HAP-1 (cell line): ENCODE results near the gene CLCN3.

Source experiments
- DNase-seq, 2 experiments: peaks; one replicate each; pipeline ENCODE4 v3.0.0-alpha.2; 2016 to 2020; ENCODE audit warnings: low spot score in 2 of 2
- H3K27me3 ChIP-seq: fragments of 250-450 bp; sonication (Bioruptor Pico); 2 replicates; pipeline ENCODE4 v1.5.1; 2020; ENCODE audit warnings: low read depth, mild to moderate bottlenecking, moderate library complexity
- H3K36me3 ChIP-seq: fragments of 250-450 bp; sonication (Bioruptor Pico); replicated peaks from 2 replicates; pipeline ENCODE4 v1.5.1; 2020; ENCODE audit warnings: mild to moderate bottlenecking
- H3K4me1 ChIP-seq: fragments of 250-450 bp; sonication (Bioruptor Pico); 2 replicates; pipeline ENCODE4 v1.5.1; 2020; ENCODE audit warnings: mild to moderate bottlenecking
- H3K4me3 ChIP-seq: fragments of 250-450 bp; sonication (Bioruptor Pico); 2 replicates; pipeline ENCODE4 v1.5.1; 2020; ENCODE audit warnings: mild to moderate bottlenecking, moderate library complexity
- H3K9me3 ChIP-seq: fragments of 250-450 bp; sonication (Bioruptor Pico); 2 replicates; pipeline ENCODE4 v1.5.1; 2020; ENCODE audit warnings: mild to moderate bottlenecking, moderate library complexity
- in situ Hi-C: fragments of 300-500 bp; cut with MboI; formaldehyde crosslinking; loops from 3 replicates; pipeline ENCODE4 v1.14.3; 2020; ENCODE audit warnings: low sequenced_read_pairs, inconsistent platforms, mixed read lengths

The CLCN3 gene

DNA sequence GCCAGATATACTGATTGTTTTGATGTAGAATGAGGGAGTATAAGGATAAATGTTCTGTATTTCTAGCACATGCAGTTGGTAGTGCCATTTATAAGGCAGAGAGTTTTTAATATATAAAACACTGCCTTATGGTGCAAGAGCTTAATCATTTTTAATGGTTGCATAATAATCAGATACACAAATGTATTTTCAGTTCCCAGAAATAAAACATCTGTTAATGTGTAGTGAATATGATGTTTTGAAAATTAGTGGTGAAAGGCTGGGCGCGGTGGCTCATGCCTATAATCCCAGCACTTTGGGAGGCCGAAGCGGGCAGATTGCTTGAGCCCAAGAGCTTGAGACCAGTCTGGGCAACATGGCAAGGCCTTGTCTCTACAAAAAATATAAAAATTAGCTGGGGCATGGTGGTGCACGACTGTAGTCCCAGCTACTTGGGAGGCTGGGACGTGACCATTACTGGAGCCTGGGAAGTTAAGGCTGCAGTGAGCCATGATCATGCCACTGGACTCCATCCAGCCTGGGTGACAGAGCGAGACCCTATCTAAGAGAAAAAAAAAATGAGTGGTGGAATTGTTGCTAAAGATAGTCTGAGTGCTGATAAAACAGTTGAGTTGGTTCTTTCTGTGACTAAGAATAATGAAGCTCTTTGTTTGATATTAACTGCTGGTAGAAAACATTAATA lies 29.3 kb downstream of the CLCN3 start:
- Histone ChIP-seq H3K9me3 (no peaks in the 10 kb centered on the region), H3K4me1 (no peaks in the 10 kb centered on the region), H3K36me3 (no peaks in the 10 kb centered on the region), H3K4me3 (no peak overlapping the region), H3K27me3 (no peaks in the 10 kb centered on the region)
- in situ Hi-C loops, result no loop called here
- no peak for DNase-seq

DNA sequence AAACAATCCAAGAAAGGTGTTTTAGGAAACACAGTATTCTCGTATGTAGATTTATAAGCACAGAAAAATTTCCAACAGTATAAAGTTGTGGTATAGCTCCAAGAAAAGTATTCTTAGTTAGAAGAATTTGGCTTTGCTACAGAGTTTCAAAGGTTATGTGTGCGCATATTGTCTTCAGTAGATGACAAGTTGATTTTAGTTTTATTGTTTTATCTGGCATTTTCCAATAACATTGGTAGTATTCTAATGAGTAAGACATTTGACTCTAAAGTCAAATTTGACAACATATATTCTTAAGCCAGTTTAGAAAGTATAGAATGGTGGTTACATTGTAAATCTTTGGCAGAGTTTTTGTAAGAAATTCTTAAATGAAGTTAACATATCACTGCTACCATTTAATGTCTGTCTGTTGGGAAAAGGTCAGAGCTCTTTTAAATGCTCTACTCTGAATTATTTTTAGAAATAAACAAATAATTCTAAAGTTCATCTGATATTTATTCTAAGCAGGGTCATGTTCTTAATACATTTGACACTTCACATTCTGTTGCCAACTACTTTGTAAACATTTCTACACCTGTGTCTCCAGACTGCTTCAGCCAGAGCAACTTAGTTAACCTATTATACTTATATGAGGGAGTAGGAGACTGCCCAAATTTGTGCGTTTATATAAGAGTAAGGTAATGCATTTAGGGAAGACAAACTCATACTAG lies 30.0 kb downstream of the CLCN3 start:
- Histone ChIP-seq H3K27me3 (no peaks in the 10 kb centered on the region), H3K4me3 (no peak overlapping the region)
- in situ Hi-C loops, result no loop called here

DNA sequence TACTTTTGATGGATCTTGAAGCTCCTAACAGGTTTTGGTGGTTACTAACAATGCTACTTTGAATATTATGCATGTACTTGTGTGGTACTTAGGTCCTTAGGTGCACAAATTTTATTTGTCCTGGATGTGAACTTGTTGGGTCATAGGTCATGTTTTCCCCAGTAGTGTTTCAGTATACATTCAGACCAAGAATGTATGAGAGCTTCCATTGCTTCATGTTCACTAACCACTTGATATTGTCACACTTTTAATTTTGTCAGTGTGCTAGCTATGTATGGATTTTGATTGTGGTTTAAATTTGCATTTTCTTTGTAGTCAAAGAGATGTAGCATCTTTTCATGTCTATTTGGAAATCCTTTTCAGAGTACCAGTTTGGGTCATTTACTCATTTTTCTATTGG lies 32.2 kb downstream of the CLCN3 start:
- no peaks in the 10 kb centered on the region for H3K27me3 ChIP-seq
- H3K9me3 ChIP-seq, result no peaks in the 10 kb centered on the region
- DNase-seq, result no peak
- in situ Hi-C loops, result no loop called here
- no peaks in the 10 kb centered on the region for H3K4me1 ChIP-seq
- H3K36me3 ChIP-seq, result no peaks in the 10 kb centered on the region
- no peak overlapping the region for H3K4me3 ChIP-seq

More for the DNA sequence above, 30.0 kb downstream of the CLCN3 start:
- no peaks in the 10 kb centered on the region for H3K9me3 ChIP-seq
- no peaks in the 10 kb centered on the region for H3K4me1 ChIP-seq
- DNase-seq, result no peak
- no peaks in the 10 kb centered on the region for H3K36me3 ChIP-seq

DNA sequence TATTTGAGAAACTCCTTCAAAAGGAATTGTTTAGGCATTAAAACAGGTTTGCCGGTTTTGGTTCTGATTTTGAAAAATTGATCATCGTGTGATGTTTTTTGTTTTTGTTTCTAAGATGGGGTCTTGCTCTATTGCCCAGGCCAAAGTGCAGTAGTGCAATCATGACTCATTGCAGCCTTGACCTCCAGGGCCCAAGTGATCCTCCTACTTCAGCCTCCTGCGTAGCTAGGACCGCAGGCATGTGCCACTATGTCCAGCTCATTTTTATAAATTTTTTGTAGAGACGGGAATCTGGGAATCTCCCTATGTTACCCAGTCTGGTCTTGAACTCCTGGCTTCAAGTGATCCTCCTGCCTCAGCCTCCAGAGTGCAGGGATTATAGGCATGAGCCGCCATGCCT lies 35.0 kb downstream of the CLCN3 start:
- H3K36me3 ChIP-seq, result no peaks in the 10 kb centered on the region
- no peaks in the 10 kb centered on the region for H3K27me3 ChIP-seq
- in situ Hi-C loops, result no loop called here
- no peak overlapping the region for H3K4me3 ChIP-seq
- no peak for DNase-seq
- H3K9me3 ChIP-seq, result no peaks in the 10 kb centered on the region
- peaks cover 14% of the 10 kb centered on the region for H3K4me1 ChIP-seq

DNA sequence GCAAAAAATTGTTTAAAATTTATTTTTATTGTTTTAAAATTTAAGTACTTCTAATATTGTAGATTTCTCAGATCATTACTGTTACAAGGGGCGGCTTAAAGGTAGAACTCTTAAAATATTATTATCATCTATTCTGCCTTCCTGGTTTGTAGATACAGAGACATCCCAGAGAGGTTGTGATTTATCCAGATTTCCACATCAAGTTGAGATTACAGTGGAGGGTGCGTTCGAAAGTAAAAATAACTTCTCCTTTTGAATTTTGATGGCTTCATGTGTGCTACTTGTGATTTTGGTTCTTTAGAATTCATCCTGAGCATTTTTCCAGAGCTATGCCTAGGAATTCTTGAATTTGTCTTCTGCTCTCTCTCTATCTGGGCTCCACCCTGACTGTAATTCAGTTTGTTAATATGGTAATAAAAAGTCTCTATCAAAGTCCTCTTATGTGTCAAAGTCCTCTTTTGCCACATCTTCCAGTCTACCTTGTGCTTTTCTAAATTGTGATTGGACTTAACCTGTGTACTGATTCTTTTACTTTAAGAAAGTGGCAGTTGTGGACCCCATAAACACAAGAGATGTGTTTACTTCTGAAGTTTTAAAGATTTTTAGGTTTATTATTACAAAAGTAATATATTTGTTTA lies 37.2 kb downstream of the CLCN3 start:
- Histone ChIP-seq H3K4me3 (no peak overlapping the region), H3K9me3 (no peaks in the 10 kb centered on the region), H3K4me1 (peaks cover 18% of the 10 kb centered on the region), H3K27me3 (no peaks in the 10 kb centered on the region), H3K36me3 (no peaks in the 10 kb centered on the region)
- in situ Hi-C loops, result no loop called here
- no peak for DNase-seq

DNA sequence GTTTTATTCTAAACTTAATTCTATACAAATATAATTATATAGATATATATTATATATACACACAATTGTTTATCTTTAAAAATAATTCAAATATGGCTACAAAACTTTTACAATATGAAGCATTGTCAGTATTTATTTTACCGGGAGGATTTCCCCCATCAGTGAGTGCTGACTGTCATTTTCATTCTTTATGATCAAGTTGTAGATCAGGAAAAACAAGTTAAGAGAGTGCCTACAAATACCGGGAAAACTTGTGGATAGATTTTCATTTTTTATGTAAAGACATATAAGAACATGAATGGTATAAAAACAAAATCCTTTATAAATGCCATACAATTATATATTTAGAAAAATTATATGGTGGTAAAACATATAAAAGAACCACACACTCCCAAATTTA lies 37.8 kb downstream of the CLCN3 start:
- in situ Hi-C loops, result no loop called here

DNA sequence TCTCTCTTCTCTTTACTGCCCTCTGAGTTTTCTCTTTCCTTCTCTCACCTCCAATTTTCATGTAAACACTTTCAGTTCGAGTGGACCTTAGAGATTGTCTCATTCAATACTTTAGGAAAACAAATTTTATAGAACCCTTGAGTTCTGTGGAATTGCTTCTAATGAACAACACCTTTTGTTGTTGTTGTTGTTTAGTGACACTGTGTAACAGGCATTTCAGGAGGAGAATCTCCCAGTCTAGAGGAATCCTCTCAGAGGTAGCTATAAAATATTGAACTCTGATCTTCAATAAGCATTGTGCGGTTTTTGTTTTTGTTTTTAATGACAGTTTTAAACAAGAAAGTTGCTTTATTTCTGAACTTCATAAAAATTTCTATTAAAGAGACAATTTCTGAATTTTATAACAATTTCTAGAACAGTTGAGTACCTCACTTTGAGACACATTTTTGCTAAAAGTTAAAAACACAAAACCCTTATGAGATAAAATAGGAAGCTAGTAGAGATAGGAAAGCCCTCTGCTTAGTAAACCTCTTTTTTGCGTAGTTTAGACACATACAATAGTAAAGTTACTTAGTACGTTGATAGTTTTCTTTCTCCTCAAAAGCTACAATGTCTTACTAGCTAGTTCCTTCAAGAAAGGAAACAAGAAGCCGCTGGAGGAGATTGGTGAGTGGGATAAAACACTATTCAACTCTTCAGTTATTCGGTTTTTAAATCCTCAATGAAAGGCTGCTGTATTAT lies 38.8 kb downstream of the CLCN3 start:
- Histone ChIP-seq H3K4me1 (peaks cover 25% of the 10 kb centered on the region), H3K36me3 (no peaks in the 10 kb centered on the region), H3K27me3 (no peaks in the 10 kb centered on the region), H3K9me3 (no peaks in the 10 kb centered on the region), H3K4me3 (peak overlapping the region; percentile 35)
- no peak for DNase-seq
- in situ Hi-C loops, result no loop called here

More for the DNA sequence above, 37.8 kb downstream of the CLCN3 start:
- Histone ChIP-seq H3K27me3 (no peaks in the 10 kb centered on the region), H3K36me3 (no peaks in the 10 kb centered on the region), H3K4me3 (no peak overlapping the region), H3K9me3 (no peaks in the 10 kb centered on the region), H3K4me1 (peaks cover 18% of the 10 kb centered on the region)
- no peak for DNase-seq

DNA sequence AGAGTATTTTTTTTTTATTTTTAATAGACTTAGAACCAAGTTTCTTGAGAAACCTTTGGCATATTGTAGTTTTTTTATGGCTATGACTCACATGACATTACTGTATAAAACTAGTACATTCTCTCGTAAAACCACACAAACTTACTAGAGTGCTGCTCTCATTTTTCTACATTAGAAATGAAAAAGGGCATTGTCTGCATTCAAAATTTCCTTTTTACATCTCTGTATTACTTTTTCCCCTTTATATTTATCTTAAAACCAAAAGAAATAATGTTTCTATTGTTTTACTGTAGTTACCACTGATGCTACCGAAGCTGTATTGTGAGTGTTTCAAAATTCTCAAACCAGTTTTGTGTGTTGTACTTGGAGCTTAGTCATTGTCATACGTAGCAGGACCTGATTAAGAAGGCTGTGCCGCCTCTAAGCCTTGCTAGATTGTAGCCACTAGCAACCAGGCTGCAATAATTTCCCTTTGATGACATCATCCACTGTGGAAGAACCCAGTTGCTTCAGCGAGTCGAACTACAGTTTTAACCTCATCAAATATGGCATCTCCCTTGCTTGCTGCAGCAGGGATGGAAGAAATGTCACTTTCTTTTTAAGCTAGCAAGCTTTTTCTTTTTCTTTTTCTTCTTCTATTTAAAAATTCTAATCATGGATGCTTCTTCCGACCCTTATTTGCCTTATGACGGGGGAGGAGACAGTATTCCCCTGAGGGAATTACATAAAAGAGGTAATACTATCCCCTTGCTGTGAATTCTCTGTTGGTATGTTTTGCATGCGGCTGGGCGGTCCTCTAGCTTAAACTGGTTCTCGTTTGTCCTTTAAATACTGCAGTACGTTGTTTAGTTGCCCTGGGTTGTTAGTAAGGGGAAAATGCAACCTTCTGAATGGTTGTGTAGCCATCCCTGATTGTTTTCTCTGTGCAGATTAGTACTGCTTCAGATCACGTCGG lies 39.6 kb downstream of the CLCN3 start:
- Histone ChIP-seq H3K27me3 (no peaks in the 10 kb centered on the region), H3K36me3 (no peaks in the 10 kb centered on the region), H3K4me1 (peaks cover 27% of the 10 kb centered on the region), H3K9me3 (no peaks in the 10 kb centered on the region), H3K4me3 (peak overlapping the region; percentile 35)
- in situ Hi-C loops, result no loop called here
- peak; percentile 81 to 98 for DNase-seq

DNA sequence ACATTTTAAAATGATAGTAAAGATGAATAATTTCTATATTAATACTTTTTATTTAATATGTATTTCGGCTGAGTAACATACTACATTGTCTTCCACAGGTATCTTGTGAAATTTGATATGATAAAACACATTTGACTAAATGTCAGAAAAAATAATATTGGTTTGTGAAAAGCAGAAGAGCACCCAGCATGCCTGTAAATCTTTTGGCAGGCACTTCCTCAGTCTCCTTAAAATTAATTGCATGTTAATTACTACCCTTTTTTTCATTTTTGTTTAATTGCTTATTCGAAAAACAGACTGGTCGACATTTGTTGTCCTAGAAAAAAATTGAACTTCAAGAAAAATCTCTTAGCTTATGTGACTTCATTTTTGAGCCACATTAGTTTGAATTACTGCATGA lies 40.6 kb downstream of the CLCN3 start:
- Histone ChIP-seq H3K9me3 (no peaks in the 10 kb centered on the region), H3K4me1 (peaks cover 27% of the 10 kb centered on the region), H3K36me3 (no peaks in the 10 kb centered on the region), H3K27me3 (no peaks in the 10 kb centered on the region), H3K4me3 (peak overlapping the region; percentile 35)
- in situ Hi-C loops, result no loop called here
- DNase-seq, result no peak

DNA sequence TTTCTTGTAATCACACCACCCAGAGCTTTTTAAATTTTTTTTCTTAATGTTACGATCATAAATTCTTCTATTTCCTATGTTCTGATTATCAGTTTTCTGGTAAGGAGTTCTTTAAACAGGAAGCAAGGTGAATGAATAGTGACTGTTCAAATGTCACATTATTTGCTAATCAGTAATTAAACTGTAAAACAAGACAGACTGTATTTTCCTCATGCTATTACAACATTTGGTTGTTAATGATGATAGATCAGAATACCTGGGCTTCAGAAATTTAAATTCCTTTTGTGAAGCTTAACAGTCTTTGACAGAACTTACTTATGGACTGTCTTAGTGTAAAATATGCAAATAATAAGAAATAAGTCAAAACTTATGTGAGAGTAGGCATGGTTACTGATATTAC lies 41.4 kb downstream of the CLCN3 start:
- 0 out of 2 replicates have a peak, but pooled peaks cover 5% of the 10 kb centered on the region for H3K9me3 ChIP-seq
- no peaks in the 10 kb centered on the region for H3K27me3 ChIP-seq
- H3K4me1 ChIP-seq, result peaks cover 27% of the 10 kb centered on the region
- DNase-seq, result no peak
- H3K36me3 ChIP-seq, result peaks cover 6% of the 10 kb centered on the region; the same call in 1 of the 2 replicates
- H3K4me3 ChIP-seq, result no peak overlapping the region
- in situ Hi-C loops, result no loop called here

DNA sequence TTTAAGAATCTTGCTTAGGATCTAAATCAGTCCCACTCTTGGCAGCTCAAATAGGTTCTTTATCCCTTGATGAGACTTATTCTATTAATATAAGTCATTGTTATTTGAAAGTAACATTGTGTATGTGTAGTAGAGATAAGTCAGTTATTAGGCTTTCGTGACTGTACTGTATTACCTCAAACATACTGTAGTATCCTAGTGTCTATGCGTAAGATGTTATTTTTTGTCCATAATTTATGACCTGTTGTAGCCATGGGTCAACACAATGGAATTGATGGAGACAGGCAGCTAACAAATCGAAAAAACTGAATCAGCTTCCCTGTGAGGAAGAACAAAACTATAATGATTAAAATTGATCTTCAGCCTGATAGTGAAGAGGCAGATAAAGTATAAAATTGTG lies 41.8 kb downstream of the CLCN3 start:
- peaks cover 6% of the 10 kb centered on the region; the same call in 1 of the 2 replicates for H3K36me3 ChIP-seq
- peaks cover 27% of the 10 kb centered on the region for H3K4me1 ChIP-seq
- H3K9me3 ChIP-seq, result 0 out of 2 replicates have a peak, but pooled peaks cover 5% of the 10 kb centered on the region
- in situ Hi-C loops, result no loop called here
- no peaks in the 10 kb centered on the region for H3K27me3 ChIP-seq
- H3K4me3 ChIP-seq, result no peak overlapping the region
- no peak for DNase-seq

DNA sequence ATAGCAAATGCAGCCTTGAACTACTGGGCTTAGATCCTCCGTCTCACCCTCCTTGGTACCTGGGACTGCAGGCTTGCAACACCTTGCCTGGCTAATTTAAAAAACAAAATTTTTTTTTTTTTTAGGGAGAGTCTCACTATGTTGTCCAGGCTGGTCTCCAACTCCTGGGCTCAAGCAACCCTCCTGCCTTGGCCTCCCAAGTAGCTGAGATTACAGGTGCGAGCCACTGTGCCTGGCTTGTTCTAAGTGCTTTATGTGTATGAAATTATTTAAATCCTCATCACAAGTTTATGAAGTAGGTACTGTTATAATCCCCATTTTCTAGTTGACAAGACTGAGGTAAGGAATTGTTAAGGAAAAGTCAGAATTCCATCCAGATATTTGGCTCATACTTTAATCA lies 43.0 kb downstream of the CLCN3 start:
- Histone ChIP-seq H3K9me3 (0 out of 2 replicates have a peak, but pooled peaks cover 5% of the 10 kb centered on the region), H3K27me3 (no peaks in the 10 kb centered on the region), H3K4me1 (peaks cover 26% of the 10 kb centered on the region), H3K36me3 (peaks cover 6% of the 10 kb centered on the region; the same call in 1 of the 2 replicates), H3K4me3 (no peak overlapping the region)
- no peak for DNase-seq
- in situ Hi-C loops, result no loop called here

DNA sequence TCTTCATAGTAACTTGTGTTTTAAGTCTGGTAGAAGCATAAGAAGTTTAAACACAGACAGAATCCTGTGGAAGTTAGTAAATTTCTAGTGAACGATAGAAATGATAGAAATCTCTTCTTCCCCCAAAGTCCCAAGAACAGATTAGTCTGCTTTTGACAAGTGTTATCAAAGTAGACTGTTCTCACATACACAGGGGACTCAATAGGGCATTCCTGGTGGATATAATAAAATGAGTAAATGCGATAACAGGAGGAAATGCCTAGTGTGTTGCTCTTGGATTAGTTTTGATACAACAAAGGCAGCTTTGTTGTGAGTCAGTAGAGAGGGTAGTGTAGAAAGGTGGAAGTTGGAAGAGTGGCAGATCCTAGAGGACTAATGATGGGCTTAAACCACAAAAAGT lies 43.5 kb downstream of the CLCN3 start:
- H3K9me3 ChIP-seq, result 0 out of 2 replicates have a peak, but pooled peaks cover 5% of the 10 kb centered on the region
- no peak for DNase-seq
- in situ Hi-C loops, result no loop called here
- no peaks in the 10 kb centered on the region for H3K27me3 ChIP-seq
- H3K36me3 ChIP-seq, result peaks cover 6% of the 10 kb centered on the region; the same call in 1 of the 2 replicates
- peaks cover 21% of the 10 kb centered on the region for H3K4me1 ChIP-seq
- H3K4me3 ChIP-seq, result no peak overlapping the region
